ENCODE results near the gene CCRL2. TPM values are rescaled to one million over a fixed set of nuclear protein-coding genes. Genes with fewer than 3 reads are reported as not detected.
"Not testable (repeated sequence)": the region's sequence is repeated elsewhere in the genome, so short reads cannot be mapped to it uniquely, and the experiment has no call there.

CCRL2 gene
- total and polyA plus RNA-seq, 2 donors from 2014 or later: 2.1 to 2.8 TPM

- FAIRE-seq: no peak
Observed at GRCh38 chr3:46400846-46401245, 6.2 kb upstream of the CCRL2 start.

DNA sequence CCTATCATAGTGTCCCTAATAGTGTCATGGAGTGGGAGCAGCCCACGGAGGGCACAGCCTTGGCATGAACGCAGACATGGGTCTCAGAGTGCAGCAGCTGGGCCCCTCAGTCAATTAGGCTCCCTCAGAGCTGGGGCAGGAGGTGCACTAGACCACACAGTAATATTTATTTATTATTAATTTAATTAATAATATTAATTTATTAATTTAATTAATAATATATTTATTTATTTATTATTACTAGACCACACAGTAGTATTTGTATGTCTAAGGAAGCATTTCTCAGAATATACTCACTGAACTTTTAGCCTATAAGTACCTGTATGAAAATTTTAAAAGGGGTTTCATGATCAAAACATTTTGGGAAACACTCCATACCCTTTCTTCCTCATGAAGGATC lies 5.5 kb upstream of the CCRL2 start:
- H3K27me3 ChIP-seq (ENCODE audit: control insufficient read depth, insufficient read depth, low read length): no peaks in the 10 kb centered on the region
- H3K9me3 ChIP-seq (ENCODE audit: control insufficient read depth in 2 of 3, insufficient read depth in 1 of 3, low read length in 3 of 3): no peaks in the 10 kb centered on the region
- H3K9ac ChIP-seq (ENCODE audit: low read length in 3 of 3): no peak overlapping the region
- H3K36me3 ChIP-seq (ENCODE audit: control insufficient read depth in 2 of 3, insufficient read depth in 3 of 3, low read length in 3 of 3): no peaks in the 10 kb centered on the region
- peaks cover 0 to 13% (median 6%) of the 10 kb centered on the region in 3 donors for H3K4me1 ChIP-seq (ENCODE audit: control insufficient read depth in 2 of 3, insufficient read depth in 2 of 3, low read depth in 1 of 3, low read length in 3 of 3)
- FAIRE-seq: no peak
- no peak for TF ChIP-seq CTCF (IDR thresholded peaks at IDR 0.05; ENCODE audit: borderline replicate concordance, extremely low read depth, insufficient read depth)
- DNase-seq: no peak
- intact Hi-C loops (cut with DNase I): no loop called here
- no peak overlapping the region for H3K4me3 ChIP-seq (ENCODE audit: low read length in 3 of 3)
- no peak overlapping the region for H3K27ac ChIP-seq (ENCODE audit: low read depth in 2 of 2, low read length in 2 of 2)

More at GRCh38 chr3:46400846-46401245, 6.2 kb upstream of the CCRL2 start:
- DNase-seq: no peak
- Histone ChIP-seq H3K36me3 (ENCODE audit: control insufficient read depth in 2 of 3, insufficient read depth in 3 of 3, low read length in 3 of 3) (no peaks in the 10 kb centered on the region), H3K9me3 (ENCODE audit: control insufficient read depth in 2 of 3, insufficient read depth in 1 of 3, low read length in 3 of 3) (no peaks in the 10 kb centered on the region), H3K4me1 (ENCODE audit: control insufficient read depth in 2 of 3, insufficient read depth in 2 of 3, low read depth in 1 of 3, low read length in 3 of 3) (peaks cover 0 to 6% (median 3%) of the 10 kb centered on the region in 3 donors), H3K27me3 (ENCODE audit: control insufficient read depth, insufficient read depth, low read length) (no peaks in the 10 kb centered on the region), H3K27ac (ENCODE audit: low read depth in 2 of 2, low read length in 2 of 2) (no peak overlapping the region), H3K9ac (ENCODE audit: low read length in 3 of 3) (no peak overlapping the region), H3K4me3 (ENCODE audit: low read length in 3 of 3) (no peak overlapping the region)
- no peak for TF ChIP-seq CTCF (IDR thresholded peaks at IDR 0.05; ENCODE audit: borderline replicate concordance, extremely low read depth, insufficient read depth)
- intact Hi-C loops (cut with DNase I): no loop called here

DNA sequence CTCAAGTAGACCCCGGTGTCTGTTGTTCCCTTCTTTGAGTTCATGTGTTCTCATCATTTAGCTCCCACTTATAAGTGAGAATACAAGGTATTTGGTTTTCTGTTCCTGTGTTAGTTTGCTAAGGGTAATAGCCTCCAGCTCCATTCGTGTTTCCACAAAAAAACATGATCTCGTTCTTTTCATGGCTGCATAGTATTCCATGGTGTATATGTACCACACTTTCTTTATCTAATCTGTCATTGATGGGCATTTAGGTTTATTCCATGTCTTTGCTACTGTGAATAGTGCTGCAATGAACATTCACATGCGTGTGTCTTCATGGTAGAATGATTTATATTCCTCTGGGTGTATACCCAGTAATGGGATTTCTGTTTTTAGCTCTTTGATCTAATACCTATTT lies 4.2 kb upstream of the CCRL2 start:
- H3K36me3 ChIP-seq (ENCODE audit: control insufficient read depth in 2 of 3, insufficient read depth in 3 of 3, low read length in 3 of 3); intact Hi-C loops (cut with DNase I); FAIRE-seq; H3K27me3 ChIP-seq (ENCODE audit: control insufficient read depth, insufficient read depth, low read length); H3K9ac ChIP-seq (ENCODE audit: low read length in 3 of 3); H3K4me3 ChIP-seq (ENCODE audit: low read length in 3 of 3); DNase-seq; H3K9me3 ChIP-seq (ENCODE audit: control insufficient read depth in 2 of 3, insufficient read depth in 1 of 3, low read length in 3 of 3); H3K27ac ChIP-seq (ENCODE audit: low read depth in 2 of 2, low read length in 2 of 2): not testable (repeated sequence)
- peaks cover 0 to 15% (median 9%) of the 10 kb centered on the region in 3 donors for H3K4me1 ChIP-seq (ENCODE audit: control insufficient read depth in 2 of 3, insufficient read depth in 2 of 3, low read depth in 1 of 3, low read length in 3 of 3)

GRCh38 chr3:46405301-46406019 lies 1.6 kb upstream of the CCRL2 start:
- Histone ChIP-seq H3K27ac (ENCODE audit: low read depth in 2 of 2, low read length in 2 of 2) (peak overlapping the region; percentile 58 to 90), H3K27me3 (ENCODE audit: control insufficient read depth, insufficient read depth, low read length) (no peaks in the 10 kb centered on the region), H3K4me1 (ENCODE audit: control insufficient read depth in 2 of 3, insufficient read depth in 2 of 3, low read depth in 1 of 3, low read length in 3 of 3) (peaks cover 0 to 15% (median 9%) of the 10 kb centered on the region in 3 donors), H3K9me3 (ENCODE audit: control insufficient read depth in 2 of 3, insufficient read depth in 1 of 3, low read length in 3 of 3) (no peaks in the 10 kb centered on the region), H3K36me3 (ENCODE audit: control insufficient read depth in 2 of 3, insufficient read depth in 3 of 3, low read length in 3 of 3) (no peaks in the 10 kb centered on the region), H3K9ac (ENCODE audit: low read length in 3 of 3) (no peak overlapping the region), H3K4me3 (ENCODE audit: low read length in 3 of 3) (peak overlapping the region in 2 of 3 donors; percentile 18 to 41)
- no peak for TF ChIP-seq CTCF (IDR thresholded peaks at IDR 0.05; ENCODE audit: borderline replicate concordance, extremely low read depth, insufficient read depth)
- FAIRE-seq (no peak), DNase-seq (peak in 2 of 5 donors; percentile 27 to 57)
- intact Hi-C loops (cut with DNase I): no loop called here

Data from kidney (tissue), 14 donors.